ENCODE data around the gene ZSCAN18. TPM values are rescaled to one million over a fixed set of nuclear protein-coding genes. Genes with fewer than 3 reads are reported as not detected.
"Not testable (repeated sequence)": the region's sequence is repeated elsewhere in the genome, so short reads cannot be mapped to it uniquely, and the experiment has no call there.

Gene ZSCAN18, protein sequence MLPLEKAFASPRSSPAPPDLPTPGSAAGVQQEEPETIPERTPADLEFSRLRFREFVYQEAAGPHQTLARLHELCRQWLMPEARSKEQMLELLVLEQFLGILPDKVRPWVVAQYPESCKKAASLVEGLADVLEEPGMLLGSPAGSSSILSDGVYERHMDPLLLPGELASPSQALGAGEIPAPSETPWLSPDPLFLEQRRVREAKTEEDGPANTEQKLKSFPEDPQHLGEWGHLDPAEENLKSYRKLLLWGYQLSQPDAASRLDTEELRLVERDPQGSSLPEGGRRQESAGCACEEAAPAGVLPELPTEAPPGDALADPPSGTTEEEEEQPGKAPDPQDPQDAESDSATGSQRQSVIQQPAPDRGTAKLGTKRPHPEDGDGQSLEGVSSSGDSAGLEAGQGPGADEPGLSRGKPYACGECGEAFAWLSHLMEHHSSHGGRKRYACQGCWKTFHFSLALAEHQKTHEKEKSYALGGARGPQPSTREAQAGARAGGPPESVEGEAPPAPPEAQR
- 4.6 TPM for polyA plus RNA-seq (2012; ENCODE audit: insufficient read depth, insufficient read length)

DNA sequence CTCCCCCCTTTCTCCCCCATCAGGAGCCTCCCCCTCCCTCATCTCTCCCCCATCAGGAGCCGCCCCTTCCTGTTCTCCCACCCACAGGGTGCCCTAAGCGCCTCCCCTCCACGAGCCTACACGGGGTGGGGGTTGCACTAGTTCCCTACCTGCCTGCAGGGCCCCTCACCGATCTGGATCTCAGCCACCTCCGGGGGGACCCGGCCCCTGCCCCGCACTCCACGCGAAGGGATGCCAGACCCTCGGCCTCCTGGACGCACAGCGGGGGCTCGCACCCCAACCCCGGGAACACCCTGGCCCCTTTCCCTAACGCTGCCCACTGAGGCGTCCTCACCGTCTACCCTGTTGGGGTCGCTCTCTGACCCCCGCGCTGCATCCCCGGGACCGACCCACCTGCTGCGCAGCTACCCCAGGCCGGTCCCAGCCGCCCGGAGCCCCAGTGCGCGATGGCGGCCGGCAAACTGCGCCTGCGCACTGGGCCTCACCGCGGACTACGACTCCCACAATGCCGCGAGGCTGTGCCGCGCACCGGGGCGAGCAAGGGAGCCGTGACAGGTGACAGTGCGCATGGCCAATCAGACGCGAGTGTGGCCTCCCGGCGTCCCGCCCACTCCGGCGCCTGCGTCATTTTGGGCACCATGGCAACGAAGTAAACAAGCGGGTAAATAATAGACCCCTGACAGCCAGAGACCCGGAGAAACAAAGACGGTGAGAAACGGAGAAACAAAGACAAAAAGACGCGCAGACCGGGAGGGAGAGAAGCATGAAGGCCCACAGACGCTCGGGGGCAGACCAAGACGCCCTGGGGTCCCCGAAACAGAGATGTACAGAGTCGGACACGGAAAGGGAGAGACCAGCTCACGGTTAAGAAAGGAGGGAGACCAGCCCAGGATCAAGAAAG, at the start of gene ZSCAN18:
Gene ZSCAN18 (minus strand): TSS at position 451 of the 901 bp plus-strand sequence. CDS start 7,964 bp downstream, outside the sequence.
- peak within 1 kb of the TSS; percentile 77 for H3K4me3 ChIP-seq (ENCODE audit: low read length)
- peak; percentile 91 for DNase-seq (ENCODE audit: low read depth, low spot score)

DNA sequence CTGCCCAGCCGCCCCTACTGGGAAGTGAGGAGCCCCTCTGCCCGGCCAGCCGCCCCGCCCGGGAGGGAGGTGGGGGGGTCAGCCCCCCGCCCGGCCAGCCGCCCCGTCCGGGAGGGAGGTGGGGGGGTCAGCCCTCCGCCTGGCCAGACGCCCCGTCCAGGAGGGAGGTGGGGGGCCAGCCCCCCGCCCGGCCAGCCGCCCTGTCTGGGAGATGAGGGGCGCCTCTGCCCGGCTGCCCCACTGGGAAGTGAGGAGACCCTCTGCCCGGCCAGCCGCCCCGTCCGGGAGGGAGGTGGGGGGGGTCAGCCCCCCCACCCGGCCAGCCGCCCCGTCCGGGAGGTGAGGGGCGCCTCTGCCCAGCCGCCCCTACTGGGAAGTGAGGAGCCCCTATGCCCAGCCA, 49.4 kb upstream of the ZSCAN18 start:
- H3K4me3 ChIP-seq (ENCODE audit: low read length); DNase-seq (ENCODE audit: low read depth, low spot score): not testable (repeated sequence)

DNA sequence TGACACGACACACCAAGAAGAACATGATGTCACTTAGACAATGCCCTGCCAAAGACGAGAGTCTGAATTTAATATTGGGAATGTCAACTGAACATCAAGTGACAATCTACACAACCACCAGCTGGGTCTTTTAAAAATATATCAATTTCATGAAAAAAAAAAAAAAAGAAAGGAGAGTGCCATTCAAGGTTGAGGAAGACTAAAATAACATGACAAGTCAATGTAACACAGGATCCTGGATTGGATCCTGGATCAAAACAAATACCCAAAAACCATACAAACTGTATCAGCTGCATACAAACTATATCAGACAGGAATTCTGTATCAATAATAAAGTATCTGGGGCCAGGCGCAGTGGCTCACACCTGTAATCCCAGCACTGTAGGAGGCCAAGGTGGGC, 47.8 kb upstream of the ZSCAN18 start:
- no peak for DNase-seq (ENCODE audit: low read depth, low spot score)
- no peak overlapping the region for H3K4me3 ChIP-seq (ENCODE audit: low read length)

GRCh38 chr19:58134244-58134643, 36.2 kb upstream of the ZSCAN18 start:
- no peak overlapping the region for H3K4me3 ChIP-seq (ENCODE audit: low read length)
- DNase-seq (ENCODE audit: low read depth, low spot score) = no peak

GRCh38 chr19:58129284-58129683, 31.3 kb upstream of the ZSCAN18 start:
- no peak for DNase-seq (ENCODE audit: low read depth, low spot score)
- H3K4me3 ChIP-seq (ENCODE audit: low read length) = no peak overlapping the region

DNA sequence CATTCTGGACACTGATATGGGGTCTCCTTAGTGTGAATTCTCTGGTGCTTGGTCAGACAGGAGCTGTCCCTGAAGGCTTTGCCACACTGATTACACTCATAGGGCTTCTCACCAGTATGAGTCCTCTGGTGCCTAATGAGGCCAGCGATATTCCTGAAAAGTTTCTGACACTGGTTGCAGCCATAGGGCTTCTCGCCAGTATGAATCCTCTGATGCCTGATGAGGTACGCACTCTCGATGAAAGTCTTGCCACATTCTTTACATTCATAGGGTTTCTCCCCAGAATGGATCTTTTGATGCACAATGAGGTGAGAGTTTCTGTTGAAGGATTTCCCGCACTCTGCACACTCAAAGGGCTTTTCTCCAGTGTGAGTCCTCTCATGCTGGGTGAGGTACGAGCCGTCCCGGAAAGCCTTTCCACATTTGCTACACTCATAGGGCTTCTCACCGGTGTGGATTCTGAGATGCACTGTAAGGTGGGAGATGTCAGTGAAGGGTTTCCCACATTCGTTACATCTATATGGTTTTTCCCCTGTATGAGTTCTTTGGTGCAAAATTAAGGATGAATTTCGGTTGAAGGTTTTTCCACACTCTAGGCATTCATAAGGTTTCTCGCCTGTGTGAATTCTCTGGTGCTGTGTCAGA, 30.1 kb upstream of the ZSCAN18 start:
- H3K4me3 ChIP-seq (ENCODE audit: low read length) = no peak overlapping the region
- no peak for DNase-seq (ENCODE audit: low read depth, low spot score)

DNA sequence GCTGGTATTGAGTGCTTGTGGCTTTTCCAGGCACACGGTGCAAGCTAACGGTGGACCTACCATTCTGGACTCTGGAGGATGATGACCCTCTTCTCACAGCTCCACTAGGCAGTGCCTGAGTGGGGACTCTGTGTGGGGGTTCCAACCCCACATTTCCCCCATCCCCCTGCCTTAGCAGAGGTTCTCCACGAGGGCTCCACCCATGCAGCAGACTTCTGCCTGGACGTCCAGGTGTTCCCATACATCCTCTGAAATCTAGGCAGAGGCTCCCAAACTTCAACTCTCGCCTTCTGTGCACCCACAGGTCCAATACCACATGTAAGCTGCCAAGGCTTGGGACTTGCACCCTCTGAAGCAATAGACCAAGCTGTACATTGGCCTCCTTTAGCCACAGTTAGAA, 25.3 kb upstream of the ZSCAN18 start:
- no peak for DNase-seq (ENCODE audit: low read depth, low spot score)

DNA sequence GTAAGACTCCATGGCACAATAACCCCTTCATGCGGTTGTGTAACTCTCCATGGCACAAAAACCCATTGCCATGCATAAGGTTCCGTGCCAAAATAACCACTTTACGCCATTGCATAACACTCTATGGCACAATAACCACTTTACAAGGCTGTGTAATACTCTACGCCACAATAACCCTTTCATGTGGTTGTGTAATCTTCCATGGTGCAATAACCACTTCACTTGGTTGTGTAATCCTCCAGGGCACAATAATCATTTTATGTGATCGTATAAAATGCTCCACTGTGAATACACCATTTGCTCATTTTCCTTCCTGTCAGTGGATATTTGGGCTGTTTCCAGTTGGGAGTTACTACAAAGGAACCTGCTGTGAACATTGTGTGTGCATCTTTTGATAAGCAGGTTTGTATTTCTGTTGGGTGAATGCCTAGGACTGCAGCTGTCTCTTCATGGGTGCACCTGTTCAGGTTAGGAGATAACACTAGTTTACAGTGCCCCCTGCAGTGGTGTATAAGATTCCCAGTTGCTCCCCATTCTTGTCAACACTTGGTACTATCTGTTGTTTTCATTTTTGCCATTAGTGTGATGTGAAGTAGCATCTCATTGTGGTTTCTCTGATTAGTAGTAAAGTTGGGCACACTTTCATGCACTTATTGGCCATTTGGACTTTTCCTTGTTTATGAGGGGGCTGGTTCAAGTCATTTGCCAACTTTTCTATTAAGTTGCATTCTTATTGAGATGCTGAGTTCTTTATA, 21.1 kb upstream of the ZSCAN18 start:
- no peak overlapping the region for H3K4me3 ChIP-seq (ENCODE audit: low read length)
- DNase-seq (ENCODE audit: low read depth, low spot score) = no peak

More for the DNA sequence above, 25.3 kb upstream of the ZSCAN18 start:
- H3K4me3 ChIP-seq (ENCODE audit: low read length) = no peak overlapping the region

GRCh38 chr19:58117841-58118575, 20.0 kb upstream of the ZSCAN18 start:
- no peak overlapping the region for H3K4me3 ChIP-seq (ENCODE audit: low read length)
- no peak for DNase-seq (ENCODE audit: low read depth, low spot score)

- no peak for DNase-seq (ENCODE audit: low read depth, low spot score)
- H3K4me3 ChIP-seq (ENCODE audit: low read length) = no peak overlapping the region
Observed at GRCh38 chr19:58108546-58108817, 10.5 kb upstream of the ZSCAN18 start.

GRCh38 chr19:58107778-58108545, 9.9 kb upstream of the ZSCAN18 start:
- H3K4me3 ChIP-seq (ENCODE audit: low read length) = no peak overlapping the region
- no peak for DNase-seq (ENCODE audit: low read depth, low spot score)

GRCh38 chr19:58098682-58098998, 609 bp upstream of the ZSCAN18 start:
- DNase-seq (ENCODE audit: low read depth, low spot score) = no peak

GRCh38 chr19:58097349-58097748, 682 bp downstream of the ZSCAN18 start:
- H3K4me3 ChIP-seq (ENCODE audit: low read length) = peak overlapping the region; percentile 77
- no peak for DNase-seq (ENCODE audit: low read depth, low spot score)

More at GRCh38 chr19:58098682-58098998, 609 bp upstream of the ZSCAN18 start:
- H3K4me3 ChIP-seq (ENCODE audit: low read length) = peak overlapping the region; percentile 77

DNA sequence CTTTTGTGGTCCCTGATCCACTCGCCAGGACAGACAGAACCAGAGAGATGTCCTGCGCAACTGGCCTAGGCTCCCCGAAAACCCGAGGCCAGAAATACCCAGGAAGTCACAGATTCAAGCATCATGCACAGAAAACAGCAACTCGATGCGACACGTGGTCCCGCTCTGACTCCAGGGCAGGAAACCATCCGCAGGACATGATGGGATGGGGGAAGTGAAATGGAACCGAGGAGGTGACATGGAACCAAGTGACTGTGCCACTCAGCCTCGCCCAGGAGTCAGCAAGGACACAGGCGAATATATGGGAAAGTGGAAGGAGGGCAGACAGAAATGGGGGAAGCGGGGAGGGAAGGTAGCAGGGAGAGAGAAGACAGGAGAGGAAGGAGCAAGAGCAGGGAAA, 1.1 kb downstream of the ZSCAN18 start:
- no peak for DNase-seq (ENCODE audit: low read depth, low spot score)
- no peak overlapping the region for H3K4me3 ChIP-seq (ENCODE audit: low read length)

GRCh38 chr19:58095328-58095727, 2.7 kb downstream of the ZSCAN18 start:
- H3K4me3 ChIP-seq (ENCODE audit: low read length) = no peak overlapping the region

GRCh38 chr19:58093071-58093470, 5.0 kb downstream of the ZSCAN18 start:
- no peak for DNase-seq (ENCODE audit: low read depth, low spot score)
- H3K4me3 ChIP-seq (ENCODE audit: low read length) = no peak overlapping the region

More at GRCh38 chr19:58095328-58095727, 2.7 kb downstream of the ZSCAN18 start:
- DNase-seq (ENCODE audit: low read depth, low spot score) = no peak

DNA sequence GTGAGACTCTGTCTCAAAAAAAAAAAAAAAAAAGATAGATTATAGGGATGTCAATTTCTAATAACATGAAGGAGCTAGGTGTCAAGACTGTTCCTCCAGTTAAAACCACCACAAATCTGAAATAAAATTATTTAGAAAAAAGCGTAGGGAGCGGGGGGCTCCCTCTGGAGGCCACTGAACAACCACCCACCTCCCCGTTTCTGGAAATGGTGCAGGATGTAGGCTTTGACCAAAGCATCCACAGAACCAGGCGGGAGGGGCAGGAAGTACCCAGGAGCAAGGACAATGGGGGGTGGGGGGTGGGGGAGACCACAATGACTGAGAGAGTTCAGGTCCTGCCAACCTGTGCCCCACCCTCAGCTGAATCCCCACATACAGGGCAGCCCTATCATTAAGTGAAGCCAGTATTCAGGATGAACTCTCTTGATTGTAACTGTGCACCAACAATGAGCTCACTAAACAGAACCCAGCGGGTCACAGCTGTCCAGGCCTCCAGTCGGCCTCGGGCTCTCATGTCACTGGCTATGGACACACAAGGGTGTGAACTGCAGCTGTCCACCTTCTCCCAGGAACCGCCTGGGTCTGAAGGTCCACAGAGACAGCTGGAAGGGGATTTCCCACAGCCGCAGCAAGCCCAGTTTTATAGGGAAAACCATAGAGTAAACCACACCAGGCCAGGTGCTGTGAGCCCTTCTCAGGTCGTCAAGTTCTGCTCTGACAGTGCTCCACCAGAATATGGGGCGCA, 6.6 kb downstream of the ZSCAN18 start:
- no peak for DNase-seq (ENCODE audit: low read depth, low spot score)
- no peak overlapping the region for H3K4me3 ChIP-seq (ENCODE audit: low read length)
